ENCODE measurements around the gene PLEKHS1.
"Not testable (repeated sequence)": the region's sequence is repeated elsewhere in the genome, so short reads cannot be mapped to it uniquely, and the experiment has no call there.

Gene PLEKHS1

DNA sequence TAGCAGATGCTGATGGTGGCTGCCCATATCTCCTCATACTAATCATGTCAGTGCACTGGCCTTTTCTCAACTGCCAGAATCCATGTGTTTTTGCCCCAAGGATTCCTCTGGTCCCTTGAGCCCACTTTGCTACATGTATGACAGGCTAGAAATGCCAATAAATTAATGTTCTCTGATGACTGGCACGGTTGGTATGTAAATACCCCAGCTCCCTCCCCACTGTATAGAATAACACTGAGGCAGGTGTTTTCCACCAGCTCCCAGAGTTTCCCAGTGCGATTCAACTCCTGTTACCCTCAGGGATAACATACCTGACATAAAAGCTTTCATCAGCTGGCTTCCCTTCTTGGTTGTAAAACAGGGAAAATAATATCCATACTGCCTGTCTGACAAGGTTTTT is 9.0 kb upstream of the PLEKHS1 start:
- DNase-seq, result no peak

DNA sequence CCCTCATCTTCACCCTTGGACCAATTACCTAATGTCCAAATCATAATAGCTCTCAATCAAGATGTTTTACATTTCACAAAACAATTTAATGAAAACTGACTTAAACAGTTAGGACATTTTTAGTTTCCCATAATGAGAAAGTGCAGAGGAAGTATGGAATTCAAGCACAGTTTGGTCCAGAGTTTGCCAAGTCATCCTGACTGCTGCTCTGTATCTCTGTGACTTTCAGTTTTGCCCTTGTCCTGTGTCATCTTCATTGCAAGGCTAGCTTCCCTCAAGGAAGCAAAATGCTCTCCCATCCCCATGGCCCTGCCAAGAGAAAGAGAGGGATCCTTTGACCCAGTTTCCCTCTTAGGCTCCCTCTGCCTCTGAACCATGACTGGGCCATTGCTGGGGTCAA is 7.9 kb upstream of the PLEKHS1 start:
- no peak for DNase-seq

DNA sequence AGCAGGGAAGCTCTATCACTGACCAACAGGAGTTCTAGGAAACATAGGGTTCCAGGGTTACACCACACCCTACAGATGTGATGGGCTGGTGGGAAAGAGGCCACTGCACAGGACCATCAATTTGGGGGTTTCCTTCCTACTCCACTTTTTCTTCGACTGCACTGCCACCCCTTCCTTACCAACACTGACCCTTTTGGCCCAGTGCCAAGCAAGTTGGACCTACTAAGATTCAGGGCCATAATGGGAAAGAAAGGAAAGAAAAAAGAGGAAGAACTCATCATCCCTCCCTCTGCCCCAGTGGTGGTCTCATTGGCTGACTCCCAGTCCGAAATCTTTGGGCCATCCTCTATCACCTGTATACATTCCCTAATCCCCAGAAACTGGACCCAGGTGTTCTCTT is 6.1 kb upstream of the PLEKHS1 start:
- DNase-seq, result no peak

DNA sequence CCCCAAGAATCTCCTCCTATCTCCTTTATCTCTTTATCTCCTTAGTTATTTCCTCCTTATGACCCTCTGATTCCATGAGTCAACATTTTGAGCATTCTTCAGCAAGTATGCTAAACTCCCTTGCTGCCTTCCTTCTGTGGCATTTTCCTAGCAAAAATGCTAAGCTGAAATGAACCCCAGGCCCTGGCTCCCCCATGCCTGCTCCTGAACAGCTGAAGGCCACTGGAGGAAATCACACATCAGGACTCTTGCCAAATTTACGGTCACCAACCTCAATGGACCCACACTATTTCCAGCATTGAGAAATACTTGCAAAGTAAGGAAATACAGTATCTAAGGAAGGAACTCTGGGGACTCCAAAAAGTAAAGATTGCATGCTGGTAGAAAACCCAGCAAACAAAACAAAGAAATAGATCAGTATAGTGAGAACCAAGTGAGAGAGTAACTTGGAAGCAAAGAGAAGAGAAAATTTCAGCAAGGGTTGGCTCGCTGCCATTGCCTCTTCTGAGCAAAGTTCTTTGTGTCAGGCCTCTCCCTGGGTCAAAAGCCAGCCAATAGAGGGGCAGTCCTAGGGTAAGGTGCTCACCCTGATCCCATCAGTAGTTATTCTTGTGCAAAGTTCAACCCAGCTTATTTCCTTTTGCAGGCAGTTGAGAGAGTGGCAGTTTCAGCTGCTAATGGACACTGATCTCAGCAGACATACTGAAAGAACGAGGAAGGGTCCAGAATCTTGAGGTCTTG is 5.1 kb upstream of the PLEKHS1 start:
- no peak for DNase-seq

DNA sequence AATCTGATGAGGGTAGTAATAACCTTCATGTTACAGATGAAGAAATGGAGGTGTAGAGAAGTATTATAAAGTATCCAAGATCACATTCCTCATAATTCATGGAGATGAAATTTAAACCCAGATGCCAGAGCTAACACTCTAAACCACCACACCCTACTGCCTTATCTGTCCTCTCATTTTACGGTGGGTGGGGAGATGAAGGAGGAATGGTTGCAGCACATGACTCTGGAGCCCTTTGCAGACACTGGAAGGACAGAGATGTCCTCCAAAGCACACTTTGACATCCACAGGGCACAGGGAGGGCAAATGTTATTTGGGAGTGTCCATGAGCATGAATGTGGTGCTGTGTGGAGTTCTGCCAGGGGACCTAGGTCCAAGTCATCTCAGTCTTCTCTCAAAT is 1.1 kb downstream of the PLEKHS1 start:
- DNase-seq, result no peak

DNA sequence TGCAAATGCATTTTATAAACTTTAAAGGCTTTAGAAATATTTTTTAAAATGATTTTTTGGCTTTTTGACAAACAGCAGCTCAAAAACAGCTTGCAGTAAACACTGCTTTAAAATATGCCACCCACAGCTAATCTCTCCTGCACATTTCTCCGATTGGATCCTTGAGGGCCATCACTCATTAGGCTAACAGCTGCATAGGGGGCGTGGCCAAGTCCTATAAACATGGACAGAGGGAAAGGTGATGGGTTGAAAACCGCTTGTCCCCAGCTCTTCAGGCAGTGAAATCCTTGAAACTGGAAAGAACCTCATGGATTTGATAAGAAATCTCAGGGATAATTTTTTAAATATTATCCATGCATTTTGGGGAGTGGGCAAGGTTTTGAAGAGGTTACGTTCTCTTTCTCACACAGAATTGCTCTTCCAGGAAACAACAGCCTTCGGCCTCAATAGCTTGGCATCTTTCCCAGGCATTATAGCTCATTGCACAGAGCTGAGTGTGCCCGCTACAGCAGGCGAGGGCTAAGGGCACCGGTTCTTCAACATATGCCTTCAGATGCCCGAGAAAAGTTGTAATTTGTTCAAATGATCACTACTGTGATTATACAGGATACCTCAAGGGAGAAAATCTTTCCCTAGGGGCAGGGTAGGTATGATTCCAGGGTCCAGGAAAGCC is 1.7 kb downstream of the PLEKHS1 start:
- DNase-seq, result no peak

DNA sequence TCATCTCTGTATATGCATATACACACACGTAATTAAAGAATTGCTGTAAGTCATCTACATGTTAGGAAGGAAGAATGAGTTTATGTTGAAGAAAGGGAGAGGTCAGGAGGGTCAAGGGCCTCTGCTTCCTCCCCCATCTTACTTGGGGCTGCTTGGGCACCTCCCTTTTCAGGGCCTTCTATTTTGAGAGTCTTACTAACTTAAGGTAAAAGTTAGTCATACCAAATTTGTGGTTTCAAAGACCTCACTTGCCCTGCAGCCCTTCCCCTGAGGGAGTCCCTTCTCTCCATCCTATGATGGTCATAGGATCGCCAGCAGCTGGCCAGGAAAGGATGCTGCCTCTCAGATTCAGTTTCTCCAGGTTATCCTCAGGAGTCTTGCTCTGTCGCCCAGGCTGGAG is 2.6 kb downstream of the PLEKHS1 start:
- no peak for DNase-seq

DNA sequence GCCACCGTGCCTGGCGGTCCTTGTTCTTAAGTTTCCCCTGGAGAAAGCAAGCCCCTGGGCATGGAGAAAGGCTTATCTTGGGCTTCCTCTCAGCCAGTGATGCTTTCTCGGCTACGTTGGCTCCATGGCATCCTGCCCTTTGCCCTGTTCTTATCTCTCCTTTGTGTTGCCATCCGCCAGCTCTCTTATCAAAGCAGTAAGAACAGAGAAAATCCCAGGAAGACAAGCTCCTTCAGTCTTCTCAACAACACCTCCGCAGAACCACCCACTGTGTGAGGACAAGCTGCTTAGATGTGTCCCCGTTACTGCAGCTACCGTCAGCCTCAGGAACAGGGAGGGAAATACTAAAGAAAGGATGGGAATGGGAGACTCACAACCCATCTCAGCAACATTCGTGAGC is 3.3 kb downstream of the PLEKHS1 start:
- DNase-seq, result no peak

DNA sequence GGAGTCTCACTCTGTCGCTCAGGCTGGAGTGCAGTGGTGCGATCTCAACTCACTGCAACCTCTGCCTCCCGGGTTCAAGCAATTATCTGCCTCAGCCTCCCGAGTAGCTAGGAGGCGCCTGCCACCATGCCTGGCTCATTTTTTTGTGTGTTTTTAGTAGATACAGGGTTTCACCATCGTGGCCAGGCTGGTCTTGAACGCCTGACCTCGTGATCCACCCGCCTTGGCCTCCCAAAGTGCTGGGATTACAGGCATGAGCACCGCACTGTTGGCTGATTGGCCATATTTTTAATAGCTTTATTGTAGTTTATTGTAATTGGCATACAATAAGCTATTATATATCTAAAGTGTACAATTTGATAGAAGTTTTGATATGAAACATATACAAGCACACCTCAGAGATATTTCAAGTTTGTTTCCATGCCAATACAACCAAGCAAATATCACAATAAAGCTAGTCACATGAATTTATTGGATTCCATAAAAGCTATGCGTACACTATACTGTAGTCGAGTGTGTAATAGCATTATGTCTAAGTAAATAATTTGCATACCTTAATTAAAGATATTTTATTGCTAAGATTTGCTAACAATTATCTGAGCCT is 5.6 kb downstream of the PLEKHS1 start:
- DNase-seq, result no peak

DNA sequence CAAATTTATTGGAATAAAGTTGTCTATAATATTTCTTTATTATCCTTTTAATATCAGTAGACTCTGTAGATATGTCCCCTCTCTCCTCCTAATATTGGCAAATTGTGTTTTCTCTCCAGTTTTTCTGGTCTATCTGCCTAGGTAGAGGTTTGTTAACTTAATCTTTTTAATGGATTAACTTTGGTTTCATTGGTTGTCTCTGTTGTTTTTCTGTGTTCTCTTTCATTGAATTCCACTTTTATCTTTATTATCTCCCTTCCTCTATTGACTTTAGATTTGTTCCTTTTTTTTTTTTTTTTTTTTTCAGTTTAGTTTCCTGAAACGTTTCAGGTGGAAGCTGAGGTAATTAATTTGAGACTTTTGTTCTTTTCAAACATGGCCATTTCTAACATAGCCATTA is 10.6 kb downstream of the PLEKHS1 start:
- DNase-seq, result no peak

DNA sequence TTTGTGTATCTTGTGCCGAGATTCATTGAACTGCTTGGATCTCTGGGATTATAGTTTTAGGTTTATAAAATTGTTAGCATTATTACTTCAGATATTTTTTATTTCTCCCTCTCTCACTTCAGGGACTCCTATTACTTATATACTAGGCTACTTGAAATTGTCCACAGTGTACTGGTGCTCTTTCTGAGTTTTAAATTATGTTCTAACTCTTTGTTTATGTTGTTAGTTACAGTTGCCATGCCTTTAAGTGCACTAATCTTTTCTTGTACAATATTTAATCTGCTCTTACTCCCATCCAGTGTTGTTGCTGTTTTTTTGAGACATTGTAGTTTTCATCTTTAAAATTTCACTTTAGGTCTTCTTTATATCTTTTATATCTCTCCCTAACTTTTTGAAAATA is 13.1 kb downstream of the PLEKHS1 start:
- no peak for DNase-seq

DNA sequence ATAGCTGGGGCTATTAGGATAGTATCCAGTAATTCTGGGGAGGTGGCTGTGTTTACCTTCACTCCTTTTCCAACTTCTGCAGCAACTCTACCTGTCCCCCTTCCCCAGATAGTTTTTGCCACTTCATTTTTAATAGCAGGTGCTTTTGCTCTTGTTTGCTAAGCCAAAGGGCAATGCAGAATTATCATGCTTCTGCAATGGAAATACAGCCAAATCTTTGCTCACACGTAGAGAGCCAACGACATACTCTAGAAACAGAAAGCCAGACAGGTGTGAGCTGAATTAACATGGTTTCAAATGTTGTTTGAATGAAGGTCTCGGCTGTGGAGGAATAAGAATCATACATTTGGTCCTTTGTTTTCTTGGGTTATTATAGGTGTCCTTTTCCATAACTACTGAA is 14.4 kb downstream of the PLEKHS1 start:
- DNase-seq, result no peak

DNA sequence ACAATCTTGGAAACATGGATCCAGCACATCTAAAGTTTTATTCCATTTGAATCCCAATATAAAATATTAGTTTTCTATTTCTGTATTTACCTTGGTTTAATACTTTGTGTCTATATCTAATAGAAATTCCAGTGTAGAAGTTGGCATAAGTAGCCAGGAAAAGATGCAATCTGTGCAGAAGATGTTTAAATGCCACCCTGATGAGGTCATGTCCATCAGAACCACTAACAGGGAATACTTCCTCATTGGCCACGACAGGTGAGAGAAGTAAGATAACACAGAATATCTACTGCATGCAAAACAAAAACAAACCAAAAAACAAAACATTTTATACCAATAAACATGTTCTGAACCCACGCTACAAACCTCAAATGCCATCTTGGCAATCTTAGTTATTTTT is 15.7 kb downstream of the PLEKHS1 start:
- no peak for DNase-seq

DNA sequence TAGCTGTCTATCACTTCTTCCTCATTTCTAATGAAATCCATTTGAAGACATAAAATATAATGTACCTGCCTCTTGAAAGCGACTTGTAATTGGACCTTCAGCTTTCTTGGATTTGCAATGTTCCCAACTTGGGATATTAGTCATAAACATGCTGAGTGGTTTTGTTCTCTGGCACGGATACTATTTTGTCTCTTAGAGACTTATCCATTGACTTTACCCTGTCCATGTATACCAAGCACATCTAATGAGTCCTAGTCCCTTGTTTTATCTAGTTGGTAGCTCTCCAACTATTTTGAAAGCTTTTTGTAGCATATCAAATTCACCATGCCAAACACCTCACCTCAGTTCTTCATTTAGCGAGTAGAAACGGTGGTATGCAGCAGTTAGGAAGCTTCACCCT is 18.9 kb downstream of the PLEKHS1 start:
- no peak for DNase-seq

DNA sequence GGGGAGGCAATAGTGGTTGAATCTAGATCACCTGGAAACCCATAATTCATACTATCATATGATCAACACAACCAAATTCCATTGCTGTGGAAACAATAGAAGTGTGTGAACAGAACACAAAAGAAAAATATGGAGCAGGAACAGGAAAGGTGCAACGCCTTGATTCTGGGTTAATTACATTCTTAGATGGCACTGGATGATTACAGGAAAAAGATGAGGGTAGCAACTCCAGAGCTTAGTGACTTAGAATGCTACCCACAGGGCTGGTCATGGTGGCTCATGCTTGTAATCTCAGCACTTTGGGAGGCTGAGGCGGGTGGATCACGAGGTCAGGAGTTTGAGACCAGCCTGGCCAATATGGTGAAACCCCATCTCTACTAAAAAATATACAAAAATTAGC is 19.6 kb downstream of the PLEKHS1 start:
- not testable (repeated sequence) for DNase-seq

DNA sequence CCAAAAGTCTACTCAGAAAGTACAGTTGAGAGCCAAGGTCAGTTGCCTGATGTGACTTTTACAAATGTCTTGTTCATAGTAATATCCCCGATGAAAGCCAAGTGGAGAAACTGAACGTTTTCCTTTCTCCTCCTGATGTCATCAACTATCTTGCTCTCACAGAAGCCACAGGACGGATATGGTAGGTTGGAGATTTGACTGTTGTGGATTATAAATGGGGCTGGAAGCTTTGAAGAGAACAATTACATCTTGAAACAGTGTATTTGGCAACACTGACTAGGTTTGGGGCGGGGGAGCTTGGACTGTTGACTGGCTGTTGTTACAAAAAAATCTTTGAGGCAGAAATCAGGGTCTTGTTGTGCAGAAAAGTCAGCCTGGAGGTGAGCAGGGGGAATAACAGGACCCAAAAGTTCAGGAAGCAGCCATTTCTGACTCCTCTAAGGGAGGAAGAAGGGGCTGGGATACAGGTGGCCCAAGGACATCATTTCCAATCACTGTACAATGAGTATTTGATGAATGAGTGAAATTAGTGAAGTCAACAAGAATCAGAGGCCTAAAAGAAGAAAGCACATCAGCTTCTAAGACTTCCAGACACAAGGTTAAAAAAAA is 24.3 kb downstream of the PLEKHS1 start:
- DNase-seq, result no peak

DNA sequence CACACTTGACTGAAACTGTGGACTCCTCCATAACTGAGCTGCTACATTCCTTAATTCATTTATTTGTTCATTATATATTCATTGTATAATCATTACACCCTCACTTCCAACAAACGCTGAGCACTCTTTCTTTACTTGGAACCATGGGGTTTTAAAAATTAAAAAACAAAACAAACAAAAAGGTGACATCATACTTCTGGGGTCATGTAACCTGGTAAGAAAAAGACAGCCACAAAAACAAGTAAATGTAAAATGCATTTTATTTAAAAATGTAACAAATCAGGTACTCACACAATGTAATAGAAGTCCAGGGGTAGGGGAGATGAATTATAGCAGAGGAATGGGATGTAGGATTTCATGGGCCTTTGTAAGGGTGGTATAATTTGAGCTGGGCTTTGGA is 25.1 kb downstream of the PLEKHS1 start:
- no peak for DNase-seq

DNA sequence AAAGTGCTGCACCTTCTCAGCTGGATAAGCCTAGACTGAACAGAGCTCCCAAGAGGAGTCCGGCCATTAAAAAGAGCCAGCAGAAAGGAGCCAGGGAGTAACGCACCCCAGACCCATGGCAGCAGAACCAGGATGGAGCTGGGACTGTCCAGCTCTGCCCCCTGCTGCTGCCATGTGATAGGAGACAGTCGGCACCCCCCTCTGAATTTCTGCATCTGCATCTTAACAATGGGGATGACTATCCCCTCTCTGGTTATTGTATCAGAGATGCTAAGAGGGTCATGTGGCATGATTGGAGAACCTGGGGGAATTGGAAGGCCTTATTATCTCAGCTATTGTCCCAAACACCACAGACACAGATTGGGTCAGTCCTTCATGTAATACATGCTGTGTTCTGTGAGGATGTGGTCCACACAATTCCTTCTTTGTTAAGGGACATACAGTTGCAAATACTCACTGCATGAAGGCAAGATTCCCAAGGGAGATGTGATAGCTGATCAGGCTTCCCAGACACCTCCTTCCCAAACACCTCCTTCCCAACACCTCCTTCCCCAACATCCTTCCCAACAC is 29.3 kb downstream of the PLEKHS1 start:
- DNase-seq, result no peak

DNA sequence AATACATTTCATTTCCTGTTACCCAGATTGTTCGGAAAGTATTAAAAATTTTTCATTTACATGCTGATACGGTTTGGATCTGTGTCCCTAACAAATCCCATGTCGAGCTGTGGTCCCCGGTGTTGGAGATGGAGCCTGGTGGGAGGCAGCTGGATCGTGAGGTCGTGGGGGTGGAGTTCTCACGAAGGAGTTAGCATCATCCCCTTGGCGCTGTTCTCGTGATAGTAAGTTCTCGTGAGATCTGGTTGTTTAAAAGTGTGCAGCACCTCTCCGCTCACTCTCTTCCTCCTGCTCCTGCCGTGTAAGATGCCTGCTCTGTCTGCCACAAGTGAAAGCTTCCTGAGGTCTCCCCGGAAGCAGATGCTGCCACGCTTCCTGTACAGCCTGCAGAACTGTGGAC is 30.9 kb downstream of the PLEKHS1 start:
- DNase-seq, result no peak

DNA sequence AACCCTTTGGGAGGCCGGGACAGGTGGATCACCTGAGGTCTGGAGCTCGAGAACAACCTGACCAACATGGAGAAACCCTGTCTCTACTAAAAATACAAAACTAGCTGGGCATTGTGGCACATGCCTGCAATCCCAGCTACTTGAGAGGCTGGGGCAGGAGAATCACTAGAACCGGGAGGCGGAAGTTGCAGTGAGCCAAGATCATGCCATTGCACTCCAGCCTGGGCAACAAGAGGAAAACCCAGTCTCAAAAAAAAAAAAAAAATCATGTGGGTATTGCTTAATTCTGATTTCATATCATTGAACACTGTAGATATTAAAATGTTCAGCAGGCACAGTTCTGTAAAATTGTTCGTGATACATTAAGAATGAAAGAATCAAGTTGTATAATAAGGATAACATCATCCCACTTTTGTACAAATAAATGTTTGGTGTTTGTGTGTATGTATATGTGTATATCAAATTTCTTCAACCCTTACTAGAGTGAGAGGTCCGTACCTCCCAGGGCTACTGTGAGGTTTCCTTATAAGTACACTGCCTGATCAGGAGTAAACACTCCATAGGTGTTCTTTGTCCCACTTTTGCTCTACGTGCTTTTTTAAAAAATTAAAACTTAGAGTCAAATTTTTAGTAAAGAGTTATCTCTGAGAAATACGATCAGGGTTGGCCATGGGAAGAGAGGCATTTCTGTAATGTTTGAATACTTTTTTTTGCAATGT is 31.7 kb downstream of the PLEKHS1 start:
- DNase-seq, result no peak

DNA sequence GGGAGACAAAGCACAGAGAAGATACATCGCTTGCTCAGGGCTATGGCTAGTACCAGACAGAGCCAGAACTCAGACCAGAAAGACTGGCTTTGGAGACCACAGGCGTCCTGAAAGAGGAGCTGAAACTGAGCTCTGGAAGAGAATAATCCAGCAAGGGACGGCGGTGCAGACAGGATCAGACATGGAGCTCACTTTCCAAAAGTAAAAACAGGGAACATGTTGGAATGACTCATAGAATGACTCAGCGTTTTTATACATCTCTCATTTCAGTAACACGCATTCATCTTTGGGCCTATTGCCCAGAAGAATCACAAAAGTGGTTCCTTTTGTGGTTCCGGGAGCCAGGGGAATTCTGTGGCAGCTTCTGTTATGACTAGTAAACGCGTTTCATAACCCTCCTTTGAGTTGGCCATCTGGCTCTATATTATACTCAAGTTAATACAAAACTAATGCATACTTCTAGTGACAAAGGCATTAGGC is 37.2 kb downstream of the PLEKHS1 start:
- no peak for DNase-seq

DNA sequence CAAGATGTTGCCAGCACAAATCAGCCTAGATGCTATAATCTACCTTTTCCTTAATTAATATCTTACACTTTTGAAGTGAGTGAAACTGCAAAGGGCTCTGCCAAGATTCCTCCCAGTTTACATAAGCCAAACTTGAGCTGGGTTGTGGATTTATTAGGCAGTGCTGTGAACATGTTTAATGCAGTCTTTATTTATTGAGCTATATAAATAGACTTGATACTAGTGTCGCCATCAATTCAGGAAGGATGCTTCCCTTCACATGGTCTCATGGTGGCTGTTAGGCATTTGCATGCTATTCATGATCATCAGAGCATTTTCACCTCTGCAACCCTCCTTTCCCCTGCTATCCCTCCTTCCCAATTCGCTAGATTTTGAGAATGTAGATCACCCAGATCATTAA is 40.2 kb downstream of the PLEKHS1 start:
- no peak for DNase-seq

DNA sequence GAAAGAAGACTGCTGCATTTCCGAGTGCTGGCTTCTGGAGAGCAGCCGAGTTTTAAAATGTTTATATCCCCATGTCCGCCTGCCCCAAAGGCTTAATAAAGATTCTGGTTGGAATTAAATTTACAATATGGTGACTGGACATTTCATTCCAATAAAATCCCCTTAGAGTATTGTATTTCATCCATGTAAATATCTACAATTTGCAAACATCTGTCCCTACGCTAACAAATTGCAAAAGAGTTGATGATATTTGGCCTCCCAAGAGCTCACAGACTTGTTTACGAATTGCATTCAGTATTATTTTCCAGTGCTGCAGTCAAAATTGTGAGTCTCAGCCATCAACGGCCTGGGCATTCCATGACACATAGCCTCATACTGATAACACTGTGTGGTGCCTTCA is 50.1 kb downstream of the PLEKHS1 start:
- no peak for DNase-seq

All from stimulated activated CD4-positive, alpha-beta T cell treated with anti-CD3 and anti-CD28 coated beads, Interleukin-2, amount 100 ng/mL, for 48 hours (primary cell).